NCI-H2171 (cell line): ENCODE data around the gene TMOD1.
A peak's percentile ranks its signal among the peaks of the same experiment; 100 is the strongest.
"Not testable (repeated sequence)": the region's sequence is repeated elsewhere in the genome, so short reads cannot be mapped to it uniquely, and the experiment has no call there.

Source experiments
- DNase-seq: peaks from one replicate; lab custom pipeline; 2025; lab: John Stamatoyannopoulos, UW

Gene TMOD1

DNA sequence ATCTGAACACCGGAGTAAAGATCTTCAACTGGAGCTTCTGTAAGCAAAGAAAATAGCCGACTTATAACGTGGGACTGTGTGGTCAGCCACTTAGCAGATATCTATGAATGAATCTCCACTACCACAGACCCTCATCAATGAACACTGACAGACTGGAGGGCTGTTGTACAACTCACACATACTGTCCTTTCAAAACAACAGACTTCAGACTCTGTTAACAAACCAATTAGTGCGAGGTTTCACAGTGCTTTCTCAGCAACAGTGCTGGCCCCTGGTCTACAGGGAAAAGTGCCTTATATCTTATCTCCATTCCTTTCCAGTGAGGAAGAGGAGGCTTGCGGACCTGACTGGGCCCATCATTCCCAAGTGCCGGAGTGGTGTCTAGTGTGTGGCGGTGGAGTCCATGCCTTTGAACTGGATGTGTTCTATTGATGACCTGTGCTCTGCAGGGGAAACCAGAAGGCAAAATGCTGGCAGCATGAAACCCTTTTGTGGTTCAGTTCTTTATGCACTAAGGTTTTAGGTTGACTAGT lies 97.9 kb downstream of the TMOD1 start:
- DNase-seq = no peak

DNA sequence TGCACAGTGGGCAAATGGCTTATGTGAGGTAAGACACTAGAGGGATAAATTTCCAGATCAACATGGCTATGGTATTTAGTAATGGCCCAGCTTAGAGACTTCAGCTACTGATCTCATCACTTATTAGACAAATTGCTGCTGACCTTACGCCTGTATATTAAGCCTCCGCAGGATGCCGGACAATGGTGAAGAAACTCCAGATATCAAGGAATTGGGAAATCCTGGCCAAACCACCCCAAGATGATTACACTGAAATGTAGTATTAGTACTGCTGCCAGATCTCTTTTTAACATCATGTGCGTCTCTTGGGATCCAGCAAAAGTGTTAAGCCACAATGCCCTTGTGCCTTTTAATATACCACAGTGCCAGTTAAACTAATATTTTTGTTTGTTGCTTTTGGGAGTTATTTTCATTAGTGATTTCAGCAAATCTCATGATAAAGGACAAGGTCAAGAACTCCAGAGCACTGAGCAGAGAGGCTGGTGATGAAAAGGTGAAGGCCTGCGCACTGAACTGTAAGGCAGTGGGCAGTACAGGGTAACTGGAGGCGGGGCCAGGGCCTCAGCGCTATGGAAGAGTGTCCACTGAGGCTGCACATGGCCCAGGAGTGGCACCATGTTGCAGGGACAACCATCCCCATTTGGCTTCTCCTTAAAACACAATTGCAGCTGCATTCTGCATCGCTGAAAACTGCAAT lies 99.2 kb downstream of the TMOD1 start:
- DNase-seq = no peak

DNA sequence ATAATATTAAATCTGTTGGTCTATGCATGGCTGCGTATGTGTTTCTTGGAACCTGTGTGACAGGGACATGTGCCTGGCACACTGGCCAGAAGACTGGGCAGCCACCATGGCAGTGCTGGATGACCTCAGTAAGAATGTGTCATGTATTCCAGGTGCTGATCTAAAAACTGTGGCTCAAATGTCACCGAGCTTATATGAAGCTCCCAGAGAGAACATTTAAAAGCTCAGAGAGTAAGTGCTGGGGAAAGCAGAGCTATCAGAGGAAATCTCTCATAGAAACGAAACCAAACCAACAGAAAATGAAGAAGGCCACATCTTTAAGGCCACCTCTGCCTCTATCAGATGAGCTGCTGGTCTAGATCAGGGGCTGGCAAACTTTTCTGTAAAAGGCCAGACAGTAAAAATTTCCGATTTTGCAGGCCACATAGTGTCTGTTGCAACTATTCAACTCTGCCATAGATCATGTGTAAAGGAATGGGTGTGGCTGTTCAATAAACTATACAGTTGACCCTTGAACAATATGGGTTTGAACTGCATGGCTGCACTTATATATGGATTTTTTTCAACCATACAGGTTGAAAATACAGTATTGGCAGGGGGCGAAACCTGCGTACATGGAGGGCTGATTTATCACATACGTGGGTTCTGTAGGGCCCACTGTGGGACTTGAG lies 99.9 kb downstream of the TMOD1 start:
- no peak for DNase-seq

DNA sequence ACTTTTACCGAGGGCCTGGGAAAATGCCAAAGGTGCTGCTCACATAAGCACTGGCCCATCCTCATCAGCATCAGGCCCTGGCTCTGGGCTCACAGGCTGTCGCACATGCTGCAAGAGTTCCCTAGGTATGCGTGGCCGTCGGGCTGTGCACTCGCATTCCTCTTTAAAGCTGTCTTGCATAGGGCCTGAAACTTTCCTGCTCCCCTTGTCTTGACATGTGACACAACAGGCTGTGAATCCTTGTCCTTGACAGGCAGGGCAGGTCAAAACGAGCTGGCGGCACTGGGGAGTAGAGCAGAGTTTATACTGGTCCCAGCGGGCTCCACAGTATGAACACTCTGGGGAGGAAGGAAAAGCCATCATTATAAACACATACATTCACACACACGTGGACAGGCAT lies 101.0 kb downstream of the TMOD1 start:
- no peak for DNase-seq

DNA sequence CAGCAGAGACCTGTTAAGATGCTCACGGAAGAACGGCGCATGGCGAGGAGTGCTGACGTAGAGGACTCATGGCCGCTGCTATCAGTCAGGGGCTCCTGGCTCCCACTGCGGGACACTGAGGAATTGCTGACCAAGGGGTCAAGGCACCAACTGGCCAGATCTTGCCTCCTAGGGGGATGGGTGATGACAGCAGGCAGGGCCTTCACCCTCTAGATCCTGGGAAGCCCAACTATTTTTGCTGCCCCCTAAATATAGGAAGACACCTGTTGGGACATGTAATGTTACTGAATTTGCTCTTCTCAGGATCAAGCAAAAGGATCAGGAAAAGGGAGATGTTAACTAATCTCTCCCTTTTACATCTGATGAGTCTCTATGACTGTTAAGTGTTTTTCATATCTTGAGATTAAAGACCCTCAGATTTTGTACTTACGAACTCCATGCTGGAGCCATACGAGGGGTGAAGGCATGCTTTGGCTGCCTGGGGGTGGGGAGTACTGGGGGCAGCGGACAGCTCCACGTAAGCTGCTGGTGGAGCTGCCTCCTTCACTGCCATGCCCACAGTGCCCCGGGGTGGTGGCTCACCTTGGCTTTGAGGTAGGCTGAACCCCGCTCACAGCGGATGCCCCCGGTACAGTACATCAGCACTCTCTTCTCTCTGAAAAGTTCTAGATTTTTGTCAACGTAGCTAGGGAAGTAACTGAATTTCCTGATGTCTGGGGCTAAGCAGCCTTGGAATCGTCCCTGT lies 103.6 kb downstream of the TMOD1 start:
- no peak for DNase-seq

DNA sequence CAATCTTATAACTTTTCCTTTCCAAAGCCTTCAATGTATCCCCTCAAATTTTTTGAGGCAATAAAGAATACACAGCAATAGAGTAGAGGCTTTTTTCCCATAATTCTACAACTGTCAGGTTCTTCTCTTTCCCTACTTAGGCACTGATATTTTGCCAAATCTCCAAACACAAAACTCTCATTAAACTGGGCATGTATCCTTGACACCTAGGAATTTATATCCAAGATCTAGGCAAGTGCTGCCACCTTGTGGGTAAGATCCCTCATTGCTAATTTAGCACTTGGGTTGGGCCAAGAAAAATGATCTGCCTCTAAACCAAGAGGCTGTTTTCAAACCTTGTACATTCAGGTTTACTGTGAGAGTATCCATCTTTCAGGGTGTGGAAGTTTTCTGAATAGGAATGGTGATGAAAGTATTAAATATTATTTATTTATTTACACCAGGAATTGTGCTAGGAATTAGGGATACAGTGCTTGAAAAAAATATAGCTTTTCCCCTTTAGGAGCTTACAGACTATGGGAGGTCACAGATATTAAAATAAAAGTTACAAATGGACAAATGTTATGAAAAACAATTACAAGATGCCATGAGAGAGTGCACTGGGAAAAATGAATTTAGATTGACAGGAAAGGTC lies 114.1 kb downstream of the TMOD1 start:
- DNase-seq = peak; percentile 38

DNA sequence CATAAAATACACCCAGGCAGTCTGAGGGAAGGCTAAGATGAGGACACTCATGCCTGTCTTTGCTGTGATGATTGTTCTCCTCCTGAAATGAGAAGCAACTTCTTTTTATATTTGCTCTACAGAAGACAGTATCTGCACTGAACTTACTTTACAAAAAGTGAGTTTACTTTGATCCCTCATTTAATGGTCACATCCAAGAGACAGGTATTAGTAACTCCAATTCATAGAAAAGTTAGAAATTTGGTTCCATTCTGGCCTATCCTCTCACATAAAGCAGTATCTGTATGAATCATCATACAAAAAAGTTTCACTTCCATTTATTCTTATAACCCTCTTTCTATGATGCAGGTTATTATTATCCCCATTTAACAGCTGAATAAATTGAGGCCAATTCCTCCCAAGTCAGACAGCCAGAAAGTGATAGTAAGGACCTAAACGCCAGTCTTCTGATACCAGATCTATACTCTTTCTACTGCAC lies 116.5 kb downstream of the TMOD1 start:
- no peak for DNase-seq

DNA sequence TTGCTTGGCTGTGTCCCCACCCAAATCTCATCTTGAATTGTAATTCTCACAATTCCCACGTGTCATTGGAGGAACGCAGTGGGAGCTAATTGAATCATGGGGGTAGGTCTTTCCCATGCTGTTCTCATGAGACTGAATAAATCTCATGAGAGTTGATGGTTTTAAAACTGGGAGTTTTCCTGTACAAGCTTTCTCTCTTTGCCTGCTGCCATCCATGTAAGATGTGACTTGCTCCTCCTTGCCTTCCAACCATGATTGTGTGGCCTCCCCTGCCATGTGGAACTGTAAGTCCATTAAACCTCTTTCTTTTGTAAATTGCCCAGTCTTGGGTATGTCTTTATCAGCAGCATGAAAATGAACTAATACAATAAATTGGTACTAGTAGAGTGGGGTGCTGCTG lies 118.6 kb downstream of the TMOD1 start:
- DNase-seq = not testable (repeated sequence)

DNA sequence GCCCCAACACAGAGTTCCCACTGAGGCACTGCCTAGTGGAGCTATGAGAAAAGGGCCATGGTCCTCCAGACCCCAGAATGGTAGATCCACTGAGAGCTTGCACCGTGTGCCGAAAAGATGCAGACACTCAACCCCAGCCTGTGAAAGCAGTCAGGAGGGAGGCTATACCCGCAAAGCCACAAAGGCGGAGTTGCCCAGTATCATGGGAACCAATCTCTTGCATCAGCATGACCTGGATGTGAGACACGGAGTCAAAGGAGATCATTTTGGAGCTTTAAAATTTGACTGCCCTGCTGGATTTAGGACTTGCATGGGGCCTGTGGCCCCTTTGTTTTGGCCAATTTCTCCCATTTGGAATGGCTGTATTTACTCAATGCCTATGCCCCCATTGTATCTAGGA lies 121.0 kb downstream of the TMOD1 start:
- not testable (repeated sequence) for DNase-seq

DNA sequence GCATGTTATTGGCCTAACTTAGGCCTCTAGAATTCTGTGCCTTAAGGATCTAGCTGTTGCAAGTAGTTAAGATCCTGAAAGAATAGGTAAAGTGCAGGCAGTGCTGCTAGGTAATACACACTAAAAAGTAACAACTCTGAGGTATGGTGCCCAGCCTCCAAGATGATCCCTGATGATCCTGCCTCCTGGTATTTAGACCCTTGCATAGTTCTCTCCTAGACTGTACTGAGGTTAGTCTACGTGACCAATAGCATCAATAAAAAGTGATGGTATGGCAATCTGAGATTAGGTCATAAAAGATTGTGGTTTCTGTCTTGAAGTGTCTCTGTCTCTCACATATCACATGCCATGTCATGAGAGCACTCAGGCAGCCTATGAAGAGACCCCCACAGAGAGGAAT lies 122.5 kb downstream of the TMOD1 start:
- no peak for DNase-seq

DNA sequence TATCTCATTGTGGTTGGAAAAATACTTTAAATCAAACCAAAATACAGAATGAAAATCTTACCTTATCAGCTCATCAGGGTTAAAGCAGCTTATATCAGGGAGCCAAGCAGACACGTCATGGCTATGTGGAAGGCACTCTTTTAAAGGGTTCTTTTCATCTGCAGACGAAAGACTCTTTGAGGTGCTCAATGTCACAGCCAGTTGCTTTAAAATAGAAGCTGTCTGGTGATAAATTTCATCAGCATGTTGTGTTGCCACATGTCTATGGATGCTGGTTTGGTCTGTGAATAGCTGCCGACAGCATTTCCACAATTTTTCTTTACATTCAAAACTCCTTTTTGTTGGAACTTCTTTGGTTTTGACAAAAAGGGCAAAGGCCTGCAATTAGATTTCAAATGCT lies 124.2 kb downstream of the TMOD1 start:
- DNase-seq = no peak

DNA sequence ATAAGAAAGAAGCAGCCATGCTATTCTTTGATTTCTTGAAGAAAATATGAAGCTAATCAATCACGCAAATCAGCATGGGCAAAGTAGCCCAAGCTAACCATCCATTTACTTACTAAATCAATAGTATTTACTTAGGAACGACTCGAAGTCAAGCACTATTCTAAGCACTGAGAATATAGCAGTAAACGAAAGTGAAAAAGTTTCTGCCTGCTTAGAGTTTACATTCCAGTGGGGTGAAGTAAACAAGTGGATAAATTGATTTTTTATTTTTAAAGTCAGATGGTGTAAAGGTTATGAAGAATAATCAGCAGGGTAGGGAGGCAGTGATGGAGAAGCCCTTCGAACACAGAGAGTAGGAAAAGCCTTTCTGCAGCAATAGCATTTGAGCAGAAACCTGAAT lies 126.2 kb downstream of the TMOD1 start:
- no peak for DNase-seq

DNA sequence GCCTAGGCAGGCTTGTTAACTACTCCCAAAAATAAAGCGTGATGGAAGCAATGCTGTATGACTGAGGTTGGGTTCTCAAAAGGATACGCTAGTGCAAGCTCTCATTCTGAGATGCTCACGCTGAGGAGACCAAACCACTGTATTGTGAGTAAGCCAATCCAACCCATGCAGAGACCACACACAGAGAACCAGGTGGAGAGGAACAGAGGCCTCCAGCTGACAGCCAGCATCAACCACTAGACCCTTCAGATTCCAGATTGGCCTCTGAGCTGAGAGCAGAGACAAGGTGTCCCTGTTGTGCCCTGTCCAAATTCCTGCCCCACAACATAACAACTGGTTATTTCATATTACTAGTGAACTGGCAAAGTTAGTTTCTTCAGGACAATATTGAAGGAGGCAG lies 127.2 kb downstream of the TMOD1 start:
- no peak for DNase-seq

DNA sequence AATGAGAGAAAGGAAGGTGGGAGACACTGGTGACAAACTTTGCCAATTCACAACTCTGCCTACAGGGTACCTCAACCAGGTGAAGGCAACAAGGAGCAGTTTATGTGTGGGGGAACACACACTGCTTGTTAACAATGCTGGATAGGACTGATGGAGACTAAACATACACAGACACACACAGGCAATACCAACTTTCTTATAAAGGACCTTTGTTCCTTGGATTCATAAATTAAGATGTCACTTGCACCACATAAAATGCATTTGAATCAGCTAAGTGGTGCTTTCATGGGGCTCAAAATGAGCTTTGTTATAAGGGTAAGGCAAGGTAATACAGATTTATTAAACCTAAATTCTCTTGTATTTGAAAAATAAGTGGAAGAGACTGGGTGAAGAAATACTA lies 127.7 kb downstream of the TMOD1 start:
- no peak for DNase-seq

DNA sequence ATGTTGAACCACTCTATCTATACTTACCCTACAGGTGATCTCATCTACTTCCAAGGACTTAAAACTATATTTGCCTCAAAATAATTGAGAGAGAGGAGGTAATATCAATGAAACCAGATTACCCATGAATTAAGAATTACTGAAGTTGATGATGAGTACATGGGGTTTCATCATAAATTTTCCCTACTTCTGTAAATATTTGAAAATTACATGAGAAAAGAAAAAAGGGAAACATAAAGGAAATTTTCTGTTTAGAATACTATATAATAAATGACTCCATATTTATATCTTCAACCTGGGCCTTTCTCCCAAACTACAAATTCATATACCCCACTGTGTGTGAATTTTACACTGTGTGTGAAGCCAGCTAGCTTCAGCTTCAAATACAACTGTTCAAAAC lies 129.1 kb downstream of the TMOD1 start:
- DNase-seq = no peak

DNA sequence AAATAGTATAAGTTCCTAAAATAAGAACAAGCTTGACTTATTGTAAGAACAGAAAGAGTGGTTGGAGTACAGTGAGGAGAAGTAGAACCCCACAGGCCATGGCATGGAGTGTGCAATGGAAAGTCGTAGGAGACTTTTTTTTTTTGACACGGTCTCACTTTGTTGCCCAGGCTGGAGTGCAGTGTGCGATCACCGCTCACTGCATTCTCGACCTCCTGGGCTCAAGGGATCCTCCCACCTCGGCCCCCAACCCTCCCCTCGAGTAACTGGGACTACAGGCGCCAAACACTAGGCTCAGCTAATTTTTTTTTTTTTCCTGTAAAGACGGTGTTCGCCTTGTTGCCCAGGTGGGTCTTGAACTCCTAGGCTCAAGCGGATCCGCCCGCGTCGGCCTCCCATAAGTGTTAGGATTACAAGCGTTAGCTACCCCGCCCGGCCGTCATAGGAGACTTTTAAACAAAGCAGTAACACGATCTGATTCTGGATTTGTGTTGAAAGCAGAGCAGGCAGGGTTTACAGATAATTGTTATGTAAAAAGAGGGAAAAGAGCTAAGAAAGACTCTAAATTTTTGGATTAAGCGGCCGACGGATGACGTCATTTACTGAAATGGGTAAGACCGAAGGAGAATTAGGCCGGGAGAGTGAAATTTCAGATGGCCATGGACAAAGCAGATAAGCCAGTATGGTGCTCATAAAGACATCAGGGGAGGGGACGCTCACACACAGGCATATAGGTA lies 130.9 kb downstream of the TMOD1 start:
- peak; percentile 72 for DNase-seq

DNA sequence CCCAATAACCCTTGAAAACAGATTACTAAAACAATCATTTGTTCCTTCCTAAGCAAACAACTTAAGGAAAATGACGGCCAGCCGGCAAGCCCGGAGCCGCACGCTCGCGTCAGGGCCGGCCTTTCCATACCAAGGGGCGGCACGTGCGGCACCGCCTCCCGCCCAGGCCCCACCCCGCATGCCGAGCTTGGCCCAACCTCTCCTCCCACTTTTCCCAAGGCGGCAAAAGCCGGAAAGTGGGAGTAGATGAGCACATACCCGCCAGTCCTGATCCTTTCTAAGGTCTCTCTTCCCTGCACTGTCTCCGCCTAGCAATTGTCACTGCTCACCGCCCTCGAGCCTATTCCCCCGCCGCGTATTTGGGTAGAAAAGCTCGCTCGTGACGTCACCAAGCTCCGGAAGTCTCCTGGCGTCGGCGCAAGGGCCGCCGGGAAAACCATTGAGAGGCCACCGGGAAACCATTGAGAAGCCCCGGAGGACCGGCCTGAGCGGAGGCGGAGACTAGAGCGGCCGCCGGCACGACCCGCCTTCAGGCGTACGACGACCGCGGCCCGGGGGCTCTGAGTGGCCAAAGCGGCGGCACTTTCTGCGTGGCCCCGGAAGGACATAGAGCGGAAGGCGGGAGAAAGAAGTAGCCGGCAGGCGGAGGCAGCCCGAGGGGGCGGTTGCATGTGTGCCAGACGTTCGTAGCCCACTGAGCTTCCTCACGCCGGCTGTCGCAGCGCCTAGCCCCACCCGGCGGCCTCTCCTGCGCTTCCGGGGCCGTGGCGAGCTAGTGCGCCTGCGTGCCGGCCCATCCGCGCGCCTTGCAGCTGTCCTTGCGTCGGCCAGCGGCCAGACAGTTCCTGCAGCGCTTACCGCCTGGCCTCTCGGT lies 131.8 kb downstream of the TMOD1 start, which contains the start of the genes NCBP1 and TSTD2:
NCBP1 (plus strand) TSS at position 837 of the 874 bp plus-strand sequence. CDS start 61 bp downstream, outside the sequence.
TSTD2 (minus strand) TSS at position 384 of the 874 bp plus-strand sequence. CDS start 5,806 bp downstream, outside the sequence.
- peak; percentile 97 for DNase-seq

DNA sequence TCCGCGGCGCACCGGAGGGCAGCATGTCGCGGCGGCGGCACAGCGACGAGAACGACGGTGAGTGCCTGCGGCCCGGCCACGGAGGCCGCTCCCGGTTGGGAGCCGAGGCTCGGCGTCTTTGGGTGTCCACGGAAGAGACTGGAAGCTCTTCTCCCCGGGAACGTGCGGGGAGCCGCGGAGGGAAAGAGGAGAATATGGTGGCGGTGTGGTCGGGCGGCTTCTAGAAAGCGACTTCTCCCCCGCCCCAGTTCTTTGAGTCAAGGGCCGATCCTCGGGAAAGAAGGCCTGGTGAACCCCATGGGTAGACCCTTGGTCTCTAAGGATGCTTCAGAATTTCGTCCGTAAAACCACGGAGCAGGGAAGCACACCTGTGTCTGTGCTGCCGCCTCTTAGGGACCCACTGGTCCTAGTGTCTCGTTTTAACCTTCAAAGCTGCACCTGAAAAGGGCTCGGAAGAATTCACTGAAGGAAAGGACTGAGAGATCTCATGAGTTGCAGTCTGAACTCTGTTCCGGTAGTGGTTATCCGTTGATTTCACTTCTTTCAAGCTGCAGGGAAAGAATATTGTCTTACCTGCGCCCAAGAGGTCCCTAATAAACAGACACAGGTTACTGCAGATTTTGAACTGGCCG lies 132.5 kb downstream of the TMOD1 start:
- no peak for DNase-seq

DNA sequence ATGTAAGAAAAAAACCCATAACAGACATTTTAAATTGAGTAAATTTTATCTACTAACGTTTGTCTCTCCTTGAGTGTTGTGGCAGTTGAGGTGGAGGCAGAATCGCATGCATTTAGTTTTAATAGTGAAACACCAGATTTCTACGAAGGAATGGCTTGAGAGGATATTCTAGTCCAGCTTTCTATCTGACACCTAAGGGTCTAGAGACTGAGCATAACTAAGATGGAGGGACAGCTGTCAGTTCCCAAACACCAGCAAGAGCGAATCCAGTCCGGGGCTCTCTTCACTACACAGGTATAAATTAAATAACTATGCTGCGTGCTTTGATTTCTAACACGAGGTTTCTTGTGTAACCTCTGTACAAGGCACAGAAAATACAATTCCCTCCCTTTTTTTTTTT lies 133.6 kb downstream of the TMOD1 start:
- DNase-seq = no peak

DNA sequence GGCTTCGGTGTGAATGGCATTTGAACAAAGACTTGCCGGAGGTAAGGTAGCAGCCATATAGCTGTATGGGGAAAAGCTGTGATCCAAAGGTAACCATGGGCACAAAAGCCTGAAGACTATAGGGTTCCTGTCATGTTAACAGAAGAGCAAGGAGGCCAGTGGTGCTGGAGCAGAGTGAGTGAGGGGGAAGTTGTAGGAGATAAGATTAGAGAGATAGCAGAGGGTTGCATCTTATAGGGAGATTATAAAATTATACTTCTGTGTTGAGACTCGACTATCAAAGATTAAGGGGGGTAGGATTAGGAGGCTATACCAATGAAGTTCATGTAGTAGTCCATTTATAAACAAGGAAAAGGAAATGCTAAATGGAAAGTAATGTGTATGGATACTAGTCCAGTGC lies 135.4 kb downstream of the TMOD1 start:
- no peak for DNase-seq
